Esophagus muscularis mucosa (tissue), 3 donors: Measurements from ENCODE around the gene MAMDC2.

Experiments
- POLR2A ChIP-seq: fragments of 450-650 bp; IDR thresholded peaks from one replicate; pipeline ENCODE4 v1.6.1; 2017; ENCODE audit warnings: antibody characterized with exemption, moderate library complexity, mild to moderate bottlenecking, low read depth
- TF ChIP-seq, protein P1 (sequence below), 3 experiments: fragments of 200-600 bp in 2 of 3; fragments of 450-650 bp in 1 of 3; sonication (generic) in 2 of 3; IDR thresholded peaks; one replicate each; pipeline ENCODE4 v1.5.1; 2017 to 2019; ENCODE audit warnings: antibody characterized with exemption in 3 of 3, mild to moderate bottlenecking in 2 of 3, moderate library complexity in 1 of 3

DNA sequence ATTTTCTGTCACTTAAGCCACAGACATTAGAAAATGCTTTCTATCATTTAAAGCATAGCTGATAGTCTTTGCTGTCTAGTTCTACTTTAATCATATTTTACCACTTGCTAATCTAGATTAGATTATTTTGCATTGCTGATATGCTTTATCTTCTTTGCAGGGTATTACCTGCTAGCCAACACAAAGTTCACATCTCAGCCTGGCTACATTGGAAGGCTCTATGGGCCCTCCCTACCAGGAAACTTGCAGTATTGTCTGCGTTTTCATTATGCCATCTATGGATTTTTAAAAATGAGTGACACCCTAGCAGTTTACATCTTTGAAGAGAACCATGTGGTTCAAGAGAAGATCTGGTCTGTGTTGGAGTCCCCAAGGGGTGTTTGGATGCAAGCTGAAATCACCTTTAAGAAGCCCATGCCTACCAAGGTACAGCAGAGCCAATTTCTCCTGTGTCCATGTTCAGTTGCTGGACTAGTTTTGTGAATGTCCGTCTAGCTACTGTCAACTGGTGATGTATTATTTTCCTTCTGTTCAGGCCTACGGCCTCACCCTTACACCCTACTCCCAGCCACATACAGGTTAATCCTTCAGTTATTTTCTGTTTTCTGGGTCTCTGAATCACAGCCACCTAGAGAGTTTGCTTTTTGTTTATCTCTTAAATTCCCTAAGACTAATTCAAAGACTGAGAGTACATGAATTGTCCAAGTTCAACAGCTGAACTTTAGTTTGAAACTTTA, 99.9 kb downstream of the MAMDC2 start:
- no peak for TF ChIP-seq POLR2A
- TF ChIP-seq, protein P1, sequence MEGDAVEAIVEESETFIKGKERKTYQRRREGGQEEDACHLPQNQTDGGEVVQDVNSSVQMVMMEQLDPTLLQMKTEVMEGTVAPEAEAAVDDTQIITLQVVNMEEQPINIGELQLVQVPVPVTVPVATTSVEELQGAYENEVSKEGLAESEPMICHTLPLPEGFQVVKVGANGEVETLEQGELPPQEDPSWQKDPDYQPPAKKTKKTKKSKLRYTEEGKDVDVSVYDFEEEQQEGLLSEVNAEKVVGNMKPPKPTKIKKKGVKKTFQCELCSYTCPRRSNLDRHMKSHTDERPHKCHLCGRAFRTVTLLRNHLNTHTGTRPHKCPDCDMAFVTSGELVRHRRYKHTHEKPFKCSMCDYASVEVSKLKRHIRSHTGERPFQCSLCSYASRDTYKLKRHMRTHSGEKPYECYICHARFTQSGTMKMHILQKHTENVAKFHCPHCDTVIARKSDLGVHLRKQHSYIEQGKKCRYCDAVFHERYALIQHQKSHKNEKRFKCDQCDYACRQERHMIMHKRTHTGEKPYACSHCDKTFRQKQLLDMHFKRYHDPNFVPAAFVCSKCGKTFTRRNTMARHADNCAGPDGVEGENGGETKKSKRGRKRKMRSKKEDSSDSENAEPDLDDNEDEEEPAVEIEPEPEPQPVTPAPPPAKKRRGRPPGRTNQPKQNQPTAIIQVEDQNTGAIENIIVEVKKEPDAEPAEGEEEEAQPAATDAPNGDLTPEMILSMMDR (IDR thresholded peaks at IDR 0.05) = no peak
